ENCODE measurements around the gene USO1.
"Not testable (repeated sequence)": the region's sequence is repeated elsewhere in the genome, so short reads cannot be mapped to it uniquely, and the experiment has no call there.

Gene USO1

GRCh38 chr4:75724066-75724866 is at the start of gene USO1:
TSS of gene USO1 (plus strand) at chr4:75724577. CDS start at chr4:75724820, 243 bp downstream.
- DNase-seq (ENCODE audit: low read depth in 2 of 2): peak; percentile 99 to 100

- DNase-seq (ENCODE audit: low read depth in 2 of 2): no peak
These were observed 49.3 kb upstream of the USO1 start for GRCh38 chr4:75675004-75675531.

GRCh38 chr4:75678473-75678872 is 45.9 kb upstream of the USO1 start:
- no peak for DNase-seq (ENCODE audit: low read depth in 2 of 2)

GRCh38 chr4:75678965-75679364 is 45.4 kb upstream of the USO1 start:
- DNase-seq (ENCODE audit: low read depth in 2 of 2): no peak

- no peak for DNase-seq (ENCODE audit: low read depth in 2 of 2)
These were observed 44.4 kb upstream of the USO1 start for GRCh38 chr4:75679876-75680575.

GRCh38 chr4:75683482-75684155 is 40.8 kb upstream of the USO1 start:
- no peak for DNase-seq (ENCODE audit: low read depth in 2 of 2)

GRCh38 chr4:75685546-75686189 is 38.7 kb upstream of the USO1 start:
- DNase-seq (ENCODE audit: low read depth in 2 of 2): no peak

GRCh38 chr4:75686346-75686745 is 38.0 kb upstream of the USO1 start:
- no peak for DNase-seq (ENCODE audit: low read depth in 2 of 2)

- not testable (repeated sequence) for DNase-seq (ENCODE audit: low read depth in 2 of 2)
These were observed 37.3 kb upstream of the USO1 start for GRCh38 chr4:75687125-75687524.

GRCh38 chr4:75692066-75692465 is 32.3 kb upstream of the USO1 start:
- not testable (repeated sequence) for DNase-seq (ENCODE audit: low read depth in 2 of 2)

- no peak for DNase-seq (ENCODE audit: low read depth in 2 of 2)
These were observed 28.3 kb upstream of the USO1 start for GRCh38 chr4:75696071-75696470.

- no peak for DNase-seq (ENCODE audit: low read depth in 2 of 2)
These were observed 27.8 kb upstream of the USO1 start for GRCh38 chr4:75696581-75696980.

GRCh38 chr4:75698162-75698962 is 26.0 kb upstream of the USO1 start:
- no peak for DNase-seq (ENCODE audit: low read depth in 2 of 2)

GRCh38 chr4:75698963-75699228 is 25.5 kb upstream of the USO1 start:
- DNase-seq (ENCODE audit: low read depth in 2 of 2): no peak

- DNase-seq (ENCODE audit: low read depth in 2 of 2): no peak
These were observed 25.1 kb upstream of the USO1 start for GRCh38 chr4:75699299-75699698.

- no peak for DNase-seq (ENCODE audit: low read depth in 2 of 2)
These were observed 21.4 kb upstream of the USO1 start for GRCh38 chr4:75702919-75703411.

GRCh38 chr4:75705198-75705977 is 19.0 kb upstream of the USO1 start:
- DNase-seq (ENCODE audit: low read depth in 2 of 2): no peak

- DNase-seq (ENCODE audit: low read depth in 2 of 2): peak in 1 of 2 donors; percentile 13
These were observed 16.1 kb upstream of the USO1 start for GRCh38 chr4:75708218-75708691.

GRCh38 chr4:75710246-75710645 is 14.1 kb upstream of the USO1 start:
- no peak for DNase-seq (ENCODE audit: low read depth in 2 of 2)

GRCh38 chr4:75714011-75714410 is 10.4 kb upstream of the USO1 start:
- no peak for DNase-seq (ENCODE audit: low read depth in 2 of 2)

All from stimulated activated CD8-positive, alpha-beta memory T cell treated with anti-CD3 and anti-CD28 coated beads, Interleukin-7, amount 100 ng/mL, for 1 hour (primary cell).